M059J (cell line): Measurements from ENCODE around the gene TRIM59. TPM values are rescaled to one million over a fixed set of nuclear protein-coding genes. Genes with fewer than 3 reads are reported as not detected.
"Not testable (repeated sequence)": the region's sequence is repeated elsewhere in the genome, so short reads cannot be mapped to it uniquely, and the experiment has no call there.

Experiments used
- DNase-seq: peaks from one replicate; pipeline ENCODE4 v3.0.0-alpha.2; 2012; ENCODE audit warnings: low read depth
- total RNA-seq: library from RNA; depleted of rRNA; stranded (reverse); fragments of >200 nt; shearing (Covaris generic); gene quantifications from 2 replicates; pipeline ENCODE4 v1.2.3, GENCODE V29; 2014

The TRIM59 gene
- total RNA-seq, 1 experiment from 2014 or later = 17.8 TPM

- no peak for DNase-seq
Measured at GRCh38 chr3:160455846-160456245, 6.3 kb upstream of the TRIM59 start.

- DNase-seq = no peak
Measured at GRCh38 chr3:160454995-160455394, 5.4 kb upstream of the TRIM59 start.

GRCh38 chr3:160452251-160452650 lies 2.7 kb upstream of the TRIM59 start:
- DNase-seq = not testable (repeated sequence)

- peak; percentile 36 for DNase-seq
Measured at GRCh38 chr3:160451602-160452001, 2.0 kb upstream of the TRIM59 start.

- peak; percentile 89 for DNase-seq
Measured at GRCh38 chr3:160450846-160451245, 1.3 kb upstream of the TRIM59 start.

- peak; percentile 50 for DNase-seq
Measured at GRCh38 chr3:160448845-160449635, 546 bp downstream of the TRIM59 start.

GRCh38 chr3:160447544-160447943 lies 2.0 kb downstream of the TRIM59 start:
- DNase-seq = peak; percentile 23

- no peak for DNase-seq
Measured at GRCh38 chr3:160446522-160447056, 3.0 kb downstream of the TRIM59 start.

- DNase-seq = no peak
Measured at GRCh38 chr3:160445854-160446253, 3.7 kb downstream of the TRIM59 start.

- DNase-seq = no peak
Measured at GRCh38 chr3:160444411-160444810, 5.2 kb downstream of the TRIM59 start.

- DNase-seq = no peak
Measured at GRCh38 chr3:160440687-160441086, 8.9 kb downstream of the TRIM59 start.

GRCh38 chr3:160437083-160437455 lies 12.5 kb downstream of the TRIM59 start:
- DNase-seq = no peak

- no peak for DNase-seq
Measured at GRCh38 chr3:160435747-160436146, 13.8 kb downstream of the TRIM59 start.

GRCh38 chr3:160435095-160435494 lies 14.5 kb downstream of the TRIM59 start:
- no peak for DNase-seq

GRCh38 chr3:160434071-160434470 lies 15.5 kb downstream of the TRIM59 start:
- no peak for DNase-seq

GRCh38 chr3:160427832-160428424 lies 21.7 kb downstream of the TRIM59 start:
- no peak for DNase-seq

- DNase-seq = no peak
Measured at GRCh38 chr3:160417311-160417710, 32.3 kb downstream of the TRIM59 start.

- DNase-seq = peak; percentile 82
Measured at GRCh38 chr3:160413613-160414248, 35.9 kb downstream of the TRIM59 start.

- no peak for DNase-seq
Measured at GRCh38 chr3:160412477-160412876, 37.1 kb downstream of the TRIM59 start.

GRCh38 chr3:160409812-160410610 lies 39.6 kb downstream of the TRIM59 start:
- DNase-seq = no peak

GRCh38 chr3:160403796-160404470 lies 45.7 kb downstream of the TRIM59 start:
- DNase-seq = peak; percentile 22
